ENCODE data around the gene U2SURP.

U2SURP gene

GRCh38 chr3:143078883-143079282, 77.5 kb downstream of the U2SURP start:
- TF ChIP-seq EZH2 (IDR thresholded peaks at IDR 0.05) (no peak), POLR2AphosphoS5 (IDR thresholded peaks at IDR 0.05; ENCODE audit: borderline replicate concordance, low read depth, low read length) (no peak), FOXP2 (optimal IDR thresholded peaks at IDR 0.05; ENCODE audit: control extremely low read depth, extremely low read length, insufficient read depth) (no peak)
- Histone ChIP-seq H3K36me3 (ENCODE audit: insufficient read depth, low read length) (no peaks in the 10 kb centered on the region), H3K9ac (ENCODE audit: insufficient read length) (no peak overlapping the region), H3K27ac (no peak overlapping the region), H3K4me3 (no peak overlapping the region), H3K9me3 (ENCODE audit: low read depth, low read length) (no peaks in the 10 kb centered on the region)
- no peak for DNase-seq (ENCODE audit: low read depth, low spot score)

- H3K9ac ChIP-seq (ENCODE audit: insufficient read length): no peak overlapping the region
- no peaks in the 10 kb centered on the region for H3K9me3 ChIP-seq (ENCODE audit: low read depth, low read length)
- TF ChIP-seq EZH2 (IDR thresholded peaks at IDR 0.05): no peak
- no peak for TF ChIP-seq FOXP2 (optimal IDR thresholded peaks at IDR 0.05; ENCODE audit: control extremely low read depth, extremely low read length, insufficient read depth)
- no peak for TF ChIP-seq POLR2AphosphoS5 (IDR thresholded peaks at IDR 0.05; ENCODE audit: borderline replicate concordance, low read depth, low read length)
These were observed 78.8 kb downstream of the U2SURP start for GRCh38 chr3:143080196-143080595.

GRCh38 chr3:143081365-143081764, 80.0 kb downstream of the U2SURP start:
- H3K4me3 ChIP-seq: no peak overlapping the region
- H3K9ac ChIP-seq (ENCODE audit: insufficient read length): no peak overlapping the region
- no peak overlapping the region for H3K27ac ChIP-seq

More at GRCh38 chr3:143080196-143080595, 78.8 kb downstream of the U2SURP start:
- H3K27ac ChIP-seq: no peak overlapping the region
- no peak for DNase-seq (ENCODE audit: low read depth, low spot score)
- H3K4me3 ChIP-seq: no peak overlapping the region
- H3K36me3 ChIP-seq (ENCODE audit: insufficient read depth, low read length): no peaks in the 10 kb centered on the region

GRCh38 chr3:143081844-143082778, 80.7 kb downstream of the U2SURP start:
- no peak for TF ChIP-seq POLR2AphosphoS5 (IDR thresholded peaks at IDR 0.05; ENCODE audit: borderline replicate concordance, low read depth, low read length)
- TF ChIP-seq FOXP2 (optimal IDR thresholded peaks at IDR 0.05; ENCODE audit: control extremely low read depth, extremely low read length, insufficient read depth): no peak
- TF ChIP-seq EZH2 (IDR thresholded peaks at IDR 0.05): no peak
- Histone ChIP-seq H3K27ac (no peak overlapping the region), H3K9me3 (ENCODE audit: low read depth, low read length) (no peaks in the 10 kb centered on the region), H3K4me3 (no peak overlapping the region), H3K9ac (ENCODE audit: insufficient read length) (no peak overlapping the region), H3K36me3 (ENCODE audit: insufficient read depth, low read length) (no peaks in the 10 kb centered on the region)
- DNase-seq (ENCODE audit: low read depth, low spot score): no peak

More at GRCh38 chr3:143081365-143081764, 80.0 kb downstream of the U2SURP start:
- H3K36me3 ChIP-seq (ENCODE audit: insufficient read depth, low read length): no peaks in the 10 kb centered on the region
- no peak for TF ChIP-seq EZH2 (IDR thresholded peaks at IDR 0.05)
- no peak for TF ChIP-seq POLR2AphosphoS5 (IDR thresholded peaks at IDR 0.05; ENCODE audit: borderline replicate concordance, low read depth, low read length)
- TF ChIP-seq FOXP2 (optimal IDR thresholded peaks at IDR 0.05; ENCODE audit: control extremely low read depth, extremely low read length, insufficient read depth): no peak
- DNase-seq (ENCODE audit: low read depth, low spot score): no peak
- no peaks in the 10 kb centered on the region for H3K9me3 ChIP-seq (ENCODE audit: low read depth, low read length)

GRCh38 chr3:143083781-143084180, 82.4 kb downstream of the U2SURP start:
- Histone ChIP-seq H3K9ac (ENCODE audit: insufficient read length) (no peak overlapping the region), H3K27ac (no peak overlapping the region), H3K9me3 (ENCODE audit: low read depth, low read length) (no peaks in the 10 kb centered on the region), H3K36me3 (ENCODE audit: insufficient read depth, low read length) (no peaks in the 10 kb centered on the region), H3K4me3 (no peak overlapping the region)
- TF ChIP-seq FOXP2 (optimal IDR thresholded peaks at IDR 0.05; ENCODE audit: control extremely low read depth, extremely low read length, insufficient read depth) (no peak), EZH2 (IDR thresholded peaks at IDR 0.05) (no peak), POLR2AphosphoS5 (IDR thresholded peaks at IDR 0.05; ENCODE audit: borderline replicate concordance, low read depth, low read length) (no peak)
- DNase-seq (ENCODE audit: low read depth, low spot score): no peak

- Histone ChIP-seq H3K9me3 (ENCODE audit: low read depth, low read length) (no peaks in the 10 kb centered on the region), H3K36me3 (ENCODE audit: insufficient read depth, low read length) (no peaks in the 10 kb centered on the region), H3K27ac (no peak overlapping the region), H3K9ac (ENCODE audit: insufficient read length) (no peak overlapping the region), H3K4me3 (no peak overlapping the region)
- TF ChIP-seq EZH2 (IDR thresholded peaks at IDR 0.05): no peak
- no peak for TF ChIP-seq POLR2AphosphoS5 (IDR thresholded peaks at IDR 0.05; ENCODE audit: borderline replicate concordance, low read depth, low read length)
- TF ChIP-seq FOXP2 (optimal IDR thresholded peaks at IDR 0.05; ENCODE audit: control extremely low read depth, extremely low read length, insufficient read depth): no peak
- DNase-seq (ENCODE audit: low read depth, low spot score): no peak
These were observed 83.7 kb downstream of the U2SURP start for GRCh38 chr3:143084856-143085731.

GRCh38 chr3:143088835-143089234, 87.5 kb downstream of the U2SURP start:
- Histone ChIP-seq H3K36me3 (ENCODE audit: insufficient read depth, low read length) (no peaks in the 10 kb centered on the region), H3K27ac (no peak overlapping the region), H3K9me3 (ENCODE audit: low read depth, low read length) (no peaks in the 10 kb centered on the region), H3K4me3 (no peak overlapping the region), H3K9ac (ENCODE audit: insufficient read length) (no peak overlapping the region)
- TF ChIP-seq FOXP2 (optimal IDR thresholded peaks at IDR 0.05; ENCODE audit: control extremely low read depth, extremely low read length, insufficient read depth): no peak
- TF ChIP-seq EZH2 (IDR thresholded peaks at IDR 0.05): no peak
- TF ChIP-seq POLR2AphosphoS5 (IDR thresholded peaks at IDR 0.05; ENCODE audit: borderline replicate concordance, low read depth, low read length): no peak
- no peak for DNase-seq (ENCODE audit: low read depth, low spot score)

- Histone ChIP-seq H3K9ac (ENCODE audit: insufficient read length) (no peak overlapping the region), H3K9me3 (ENCODE audit: low read depth, low read length) (no peaks in the 10 kb centered on the region), H3K27ac (no peak overlapping the region), H3K4me3 (no peak overlapping the region), H3K36me3 (ENCODE audit: insufficient read depth, low read length) (no peaks in the 10 kb centered on the region)
- TF ChIP-seq FOXP2 (optimal IDR thresholded peaks at IDR 0.05; ENCODE audit: control extremely low read depth, extremely low read length, insufficient read depth): no peak
- TF ChIP-seq POLR2AphosphoS5 (IDR thresholded peaks at IDR 0.05; ENCODE audit: borderline replicate concordance, low read depth, low read length): no peak
- no peak for TF ChIP-seq EZH2 (IDR thresholded peaks at IDR 0.05)
- no peak for DNase-seq (ENCODE audit: low read depth, low spot score)
These were observed 88.6 kb downstream of the U2SURP start for GRCh38 chr3:143089965-143090364.

Measured in SK-N-MC (cell line).